Inflammatory macrophage treated with lipopolysaccharide for 1 hour (primary cell): ENCODE results near the gene CACNB2.

Experiments
- DNase-seq, 2 donors: peaks; one replicate each; pipeline ENCODE4 v3.0.0-alpha.2; 2020 to 2022

CACNB2 gene

GRCh38 chr10:18140149-18140956 lies at the start of gene CACNB2:
CACNB2 (plus strand) TSS chr10:18140424.
- DNase-seq = peak; percentile 11 to 27

- no peak for DNase-seq
Observed at GRCh38 chr10:18094332-18094731, 45.9 kb upstream of the CACNB2 start.

- no peak for DNase-seq
Observed at GRCh38 chr10:18094793-18095192, 45.4 kb upstream of the CACNB2 start.

GRCh38 chr10:18097524-18097923 lies 42.7 kb upstream of the CACNB2 start:
- DNase-seq = no peak

GRCh38 chr10:18098201-18098600 lies 42.0 kb upstream of the CACNB2 start:
- DNase-seq = no peak

- no peak for DNase-seq
Observed at GRCh38 chr10:18099415-18099814, 40.8 kb upstream of the CACNB2 start.

- peak; percentile 44 to 78 for DNase-seq
Observed at GRCh38 chr10:18100669-18101068, 39.6 kb upstream of the CACNB2 start.

- DNase-seq = no peak
Observed at GRCh38 chr10:18102404-18102803, 37.8 kb upstream of the CACNB2 start.

- peak; percentile 23 to 86 for DNase-seq
Observed at GRCh38 chr10:18104223-18104872, 35.9 kb upstream of the CACNB2 start.

GRCh38 chr10:18109341-18109870 lies 30.8 kb upstream of the CACNB2 start:
- no peak for DNase-seq

GRCh38 chr10:18113881-18114280 lies 26.3 kb upstream of the CACNB2 start:
- DNase-seq = no peak

GRCh38 chr10:18117276-18117675 lies 22.9 kb upstream of the CACNB2 start:
- no peak for DNase-seq

GRCh38 chr10:18122753-18123152 lies 17.5 kb upstream of the CACNB2 start:
- no peak for DNase-seq

- DNase-seq = no peak
Observed at GRCh38 chr10:18133046-18133445, 7.2 kb upstream of the CACNB2 start.

GRCh38 chr10:18134509-18134908 lies 5.7 kb upstream of the CACNB2 start:
- DNase-seq = no peak

GRCh38 chr10:18134921-18135320 lies 5.3 kb upstream of the CACNB2 start:
- no peak for DNase-seq

GRCh38 chr10:18136073-18136791 lies 4.0 kb upstream of the CACNB2 start:
- no peak for DNase-seq

- DNase-seq = no peak
Observed at GRCh38 chr10:18137111-18137510, 3.1 kb upstream of the CACNB2 start.

GRCh38 chr10:18140957-18141845 lies 977 bp downstream of the CACNB2 start:
- DNase-seq = no peak

GRCh38 chr10:18142151-18142550 lies 1.9 kb downstream of the CACNB2 start:
- no peak for DNase-seq

GRCh38 chr10:18144396-18144795 lies 4.2 kb downstream of the CACNB2 start:
- no peak for DNase-seq

GRCh38 chr10:18144928-18145327 lies 4.7 kb downstream of the CACNB2 start:
- DNase-seq = no peak
